Measurements from ENCODE around the gene RASD2. TPM values are rescaled to one million over a fixed set of nuclear protein-coding genes. Genes with fewer than 3 reads are reported as not detected.

The RASD2 gene
- total and polyA plus RNA-seq, 2 experiments from 2014 or later = 1.2 to 3.6 TPM

DNA sequence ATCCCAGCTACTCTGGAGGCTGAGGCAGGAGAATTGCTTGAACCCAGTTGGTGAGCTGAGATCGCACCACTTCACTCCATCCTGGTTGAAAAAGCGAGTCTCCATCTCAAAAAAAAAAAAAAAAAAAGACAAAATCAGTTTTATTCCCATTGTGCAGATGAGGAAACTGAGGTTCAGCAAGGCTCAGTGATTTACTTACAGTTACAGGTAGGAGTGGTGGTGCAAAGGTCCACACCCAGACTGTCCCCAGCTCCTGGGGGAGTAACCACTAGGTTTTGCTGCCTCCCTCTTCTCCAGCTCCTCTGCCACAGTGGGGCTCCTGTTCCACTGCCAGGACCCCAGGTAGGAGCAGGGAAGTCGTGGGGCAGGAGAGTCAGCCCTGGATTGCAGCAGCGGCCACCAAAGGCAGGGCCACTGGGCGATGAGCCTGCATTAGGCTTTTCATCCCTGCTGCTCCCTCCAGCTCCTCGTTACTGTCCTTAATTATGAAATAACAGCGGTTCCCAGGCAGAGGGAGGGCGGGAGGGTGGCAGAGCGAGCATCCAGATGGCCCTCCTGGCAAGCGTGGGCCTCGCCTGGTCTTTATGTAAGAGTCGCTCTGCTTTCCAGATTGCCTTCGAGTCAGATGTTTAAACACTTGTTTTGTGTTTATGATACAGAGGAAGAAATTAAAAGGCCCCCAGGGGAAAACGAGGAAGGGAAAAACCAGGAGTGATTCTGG lies 15.5 kb upstream of the RASD2 start:
- no peaks in the 10 kb centered on the region for H3K27me3 ChIP-seq (ENCODE audit: insufficient read depth)
- no peaks in the 10 kb centered on the region for H3F3A ChIP-seq (replicated peaks; ENCODE audit: low read depth)
- no peak overlapping the region for H3K4me3 ChIP-seq
- Mint-ChIP-seq H3K9me3 (0 out of 3 replicates have a peak, but pooled peaks cover 4% of the 10 kb centered on the region), H3K36me3 (ENCODE audit: low read depth) (no peaks in the 10 kb centered on the region), H3K27ac (no peak overlapping the region), H3K4me1 (peaks cover 15% of the 10 kb centered on the region), H3K4me3 (no peak overlapping the region), H3K27me3 (ENCODE audit: insufficient read depth, low read depth, poor library complexity) (peaks cover 10% of the 10 kb centered on the region)
- no peak overlapping the region for H2AFZ ChIP-seq
- DNase-seq (ENCODE audit: low spot score) (no peak), ATAC-seq (no peak)
- no peaks in the 10 kb centered on the region for H3K79me2 ChIP-seq (replicated peaks; ENCODE audit: insufficient read depth)
- no peak overlapping the region for H3K4me2 ChIP-seq
- no peak overlapping the region for H3K27ac ChIP-seq (ENCODE audit: low read depth)
- TF ChIP-seq ZNF114 (CRISPR knock-in tag; IDR thresholded peaks at IDR 0.05) (no peak), CREB1 (CRISPR knock-in tag; IDR thresholded peaks at IDR 0.05; ENCODE audit: low read depth) (no peak), POLR2AphosphoS5 (IDR thresholded peaks at IDR 0.05; ENCODE audit: low read depth) (no peak), JUNB (IDR thresholded peaks at IDR 0.05; ENCODE audit: unreplicated experiment) (no peak), EZH2phosphoT487 (IDR thresholded peaks at IDR 0.05; ENCODE audit: unreplicated experiment) (no peak), EZH2 (IDR thresholded peaks at IDR 0.05; ENCODE audit: low read depth, unreplicated experiment) (no peak), NANOG (IDR thresholded peaks at IDR 0.05; ENCODE audit: borderline replicate concordance) (no peak)
- TF ChIP-seq, protein P1, sequence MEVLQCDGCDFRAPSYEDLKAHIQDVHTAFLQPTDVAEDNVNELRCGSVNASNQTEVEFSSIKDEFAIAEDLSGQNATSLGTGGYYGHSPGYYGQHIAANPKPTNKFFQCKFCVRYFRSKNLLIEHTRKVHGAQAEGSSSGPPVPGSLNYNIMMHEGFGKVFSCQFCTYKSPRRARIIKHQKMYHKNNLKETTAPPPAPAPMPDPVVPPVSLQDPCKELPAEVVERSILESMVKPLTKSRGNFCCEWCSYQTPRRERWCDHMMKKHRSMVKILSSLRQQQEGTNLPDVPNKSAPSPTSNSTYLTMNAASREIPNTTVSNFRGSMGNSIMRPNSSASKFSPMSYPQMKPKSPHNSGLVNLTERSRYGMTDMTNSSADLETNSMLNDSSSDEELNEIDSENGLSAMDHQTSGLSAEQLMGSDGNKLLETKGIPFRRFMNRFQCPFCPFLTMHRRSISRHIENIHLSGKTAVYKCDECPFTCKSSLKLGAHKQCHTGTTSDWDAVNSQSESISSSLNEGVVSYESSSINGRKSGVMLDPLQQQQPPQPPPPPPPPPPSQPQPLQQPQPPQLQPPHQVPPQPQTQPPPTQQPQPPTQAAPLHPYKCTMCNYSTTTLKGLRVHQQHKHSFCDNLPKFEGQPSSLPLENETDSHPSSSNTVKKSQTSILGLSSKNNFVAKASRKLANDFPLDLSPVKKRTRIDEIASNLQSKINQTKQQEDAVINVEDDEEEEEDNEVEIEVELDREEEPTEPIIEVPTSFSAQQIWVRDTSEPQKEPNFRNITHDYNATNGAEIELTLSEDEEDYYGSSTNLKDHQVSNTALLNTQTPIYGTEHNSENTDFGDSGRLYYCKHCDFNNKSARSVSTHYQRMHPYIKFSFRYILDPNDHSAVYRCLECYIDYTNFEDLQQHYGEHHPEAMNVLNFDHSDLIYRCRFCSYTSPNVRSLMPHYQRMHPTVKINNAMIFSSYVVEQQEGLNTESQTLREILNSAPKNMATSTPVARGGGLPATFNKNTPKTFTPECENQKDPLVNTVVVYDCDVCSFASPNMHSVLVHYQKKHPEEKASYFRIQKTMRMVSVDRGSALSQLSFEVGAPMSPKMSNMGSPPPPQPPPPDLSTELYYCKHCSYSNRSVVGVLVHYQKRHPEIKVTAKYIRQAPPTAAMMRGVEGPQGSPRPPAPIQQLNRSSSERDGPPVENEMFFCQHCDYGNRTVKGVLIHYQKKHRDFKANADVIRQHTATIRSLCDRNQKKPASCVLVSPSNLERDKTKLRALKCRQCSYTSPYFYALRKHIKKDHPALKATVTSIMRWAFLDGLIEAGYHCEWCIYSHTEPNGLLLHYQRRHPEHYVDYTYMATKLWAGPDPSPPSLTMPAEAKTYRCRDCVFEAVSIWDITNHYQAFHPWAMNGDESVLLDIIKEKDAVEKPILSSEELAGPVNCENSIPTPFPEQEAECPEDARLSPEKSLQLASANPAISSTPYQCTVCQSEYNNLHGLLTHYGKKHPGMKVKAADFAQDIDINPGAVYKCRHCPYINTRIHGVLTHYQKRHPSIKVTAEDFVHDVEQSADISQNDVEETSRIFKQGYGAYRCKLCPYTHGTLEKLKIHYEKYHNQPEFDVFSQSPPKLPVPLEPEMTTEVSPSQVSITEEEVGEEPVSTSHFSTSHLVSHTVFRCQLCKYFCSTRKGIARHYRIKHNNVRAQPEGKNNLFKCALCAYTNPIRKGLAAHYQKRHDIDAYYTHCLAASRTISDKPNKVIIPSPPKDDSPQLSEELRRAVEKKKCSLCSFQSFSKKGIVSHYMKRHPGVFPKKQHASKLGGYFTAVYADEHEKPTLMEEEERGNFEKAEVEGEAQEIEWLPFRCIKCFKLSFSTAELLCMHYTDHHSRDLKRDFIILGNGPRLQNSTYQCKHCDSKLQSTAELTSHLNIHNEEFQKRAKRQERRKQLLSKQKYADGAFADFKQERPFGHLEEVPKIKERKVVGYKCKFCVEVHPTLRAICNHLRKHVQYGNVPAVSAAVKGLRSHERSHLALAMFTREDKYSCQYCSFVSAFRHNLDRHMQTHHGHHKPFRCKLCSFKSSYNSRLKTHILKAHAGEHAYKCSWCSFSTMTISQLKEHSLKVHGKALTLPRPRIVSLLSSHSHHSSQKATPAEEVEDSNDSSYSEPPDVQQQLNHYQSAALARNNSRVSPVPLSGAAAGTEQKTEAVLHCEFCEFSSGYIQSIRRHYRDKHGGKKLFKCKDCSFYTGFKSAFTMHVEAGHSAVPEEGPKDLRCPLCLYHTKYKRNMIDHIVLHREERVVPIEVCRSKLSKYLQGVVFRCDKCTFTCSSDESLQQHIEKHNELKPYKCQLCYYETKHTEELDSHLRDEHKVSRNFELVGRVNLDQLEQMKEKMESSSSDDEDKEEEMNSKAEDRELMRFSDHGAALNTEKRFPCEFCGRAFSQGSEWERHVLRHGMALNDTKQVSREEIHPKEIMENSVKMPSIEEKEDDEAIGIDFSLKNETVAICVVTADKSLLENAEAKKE (CRISPR knock-in tag; IDR thresholded peaks at IDR 0.05) = no peak
- TF ChIP-seq, protein P2, sequence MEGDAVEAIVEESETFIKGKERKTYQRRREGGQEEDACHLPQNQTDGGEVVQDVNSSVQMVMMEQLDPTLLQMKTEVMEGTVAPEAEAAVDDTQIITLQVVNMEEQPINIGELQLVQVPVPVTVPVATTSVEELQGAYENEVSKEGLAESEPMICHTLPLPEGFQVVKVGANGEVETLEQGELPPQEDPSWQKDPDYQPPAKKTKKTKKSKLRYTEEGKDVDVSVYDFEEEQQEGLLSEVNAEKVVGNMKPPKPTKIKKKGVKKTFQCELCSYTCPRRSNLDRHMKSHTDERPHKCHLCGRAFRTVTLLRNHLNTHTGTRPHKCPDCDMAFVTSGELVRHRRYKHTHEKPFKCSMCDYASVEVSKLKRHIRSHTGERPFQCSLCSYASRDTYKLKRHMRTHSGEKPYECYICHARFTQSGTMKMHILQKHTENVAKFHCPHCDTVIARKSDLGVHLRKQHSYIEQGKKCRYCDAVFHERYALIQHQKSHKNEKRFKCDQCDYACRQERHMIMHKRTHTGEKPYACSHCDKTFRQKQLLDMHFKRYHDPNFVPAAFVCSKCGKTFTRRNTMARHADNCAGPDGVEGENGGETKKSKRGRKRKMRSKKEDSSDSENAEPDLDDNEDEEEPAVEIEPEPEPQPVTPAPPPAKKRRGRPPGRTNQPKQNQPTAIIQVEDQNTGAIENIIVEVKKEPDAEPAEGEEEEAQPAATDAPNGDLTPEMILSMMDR (conservative IDR thresholded peaks at IDR 0.05; ENCODE audit: low read depth in 2 of 2) = no peak
- TF ChIP-seq, protein P3, sequence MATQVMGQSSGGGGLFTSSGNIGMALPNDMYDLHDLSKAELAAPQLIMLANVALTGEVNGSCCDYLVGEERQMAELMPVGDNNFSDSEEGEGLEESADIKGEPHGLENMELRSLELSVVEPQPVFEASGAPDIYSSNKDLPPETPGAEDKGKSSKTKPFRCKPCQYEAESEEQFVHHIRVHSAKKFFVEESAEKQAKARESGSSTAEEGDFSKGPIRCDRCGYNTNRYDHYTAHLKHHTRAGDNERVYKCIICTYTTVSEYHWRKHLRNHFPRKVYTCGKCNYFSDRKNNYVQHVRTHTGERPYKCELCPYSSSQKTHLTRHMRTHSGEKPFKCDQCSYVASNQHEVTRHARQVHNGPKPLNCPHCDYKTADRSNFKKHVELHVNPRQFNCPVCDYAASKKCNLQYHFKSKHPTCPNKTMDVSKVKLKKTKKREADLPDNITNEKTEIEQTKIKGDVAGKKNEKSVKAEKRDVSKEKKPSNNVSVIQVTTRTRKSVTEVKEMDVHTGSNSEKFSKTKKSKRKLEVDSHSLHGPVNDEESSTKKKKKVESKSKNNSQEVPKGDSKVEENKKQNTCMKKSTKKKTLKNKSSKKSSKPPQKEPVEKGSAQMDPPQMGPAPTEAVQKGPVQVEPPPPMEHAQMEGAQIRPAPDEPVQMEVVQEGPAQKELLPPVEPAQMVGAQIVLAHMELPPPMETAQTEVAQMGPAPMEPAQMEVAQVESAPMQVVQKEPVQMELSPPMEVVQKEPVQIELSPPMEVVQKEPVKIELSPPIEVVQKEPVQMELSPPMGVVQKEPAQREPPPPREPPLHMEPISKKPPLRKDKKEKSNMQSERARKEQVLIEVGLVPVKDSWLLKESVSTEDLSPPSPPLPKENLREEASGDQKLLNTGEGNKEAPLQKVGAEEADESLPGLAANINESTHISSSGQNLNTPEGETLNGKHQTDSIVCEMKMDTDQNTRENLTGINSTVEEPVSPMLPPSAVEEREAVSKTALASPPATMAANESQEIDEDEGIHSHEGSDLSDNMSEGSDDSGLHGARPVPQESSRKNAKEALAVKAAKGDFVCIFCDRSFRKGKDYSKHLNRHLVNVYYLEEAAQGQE (IDR thresholded peaks at IDR 0.05; ENCODE audit: unreplicated experiment) = no peak
- no peaks in the 10 kb centered on the region for H3K9me2 ChIP-seq (ENCODE audit: insufficient read depth)
- H3K4me1 ChIP-seq (ENCODE audit: insufficient read depth) = no peaks in the 10 kb centered on the region
- no peaks in the 10 kb centered on the region for H3K36me3 ChIP-seq (ENCODE audit: insufficient read depth)
- no peaks in the 10 kb centered on the region for H4K20me1 ChIP-seq (replicated peaks; ENCODE audit: insufficient read depth)

All from GM23338 (cell line).